Activated T-cell treated with anti-CD3 and anti-CD28 coated beads for 1 hour (primary cell): ENCODE results near the gene PXMP2.
"Not testable (repeated sequence)": the region's sequence is repeated elsewhere in the genome, so short reads cannot be mapped to it uniquely, and the experiment has no call there.

ENCODE experiments used
- DNase-seq: peaks from one replicate; pipeline ENCODE4 v3.0.0-alpha.2; 2020; ENCODE audit warnings: low read depth

PXMP2 gene

GRCh38 chr12:132694888-132695287 lies 7.5 kb downstream of the PXMP2 start:
- DNase-seq = not testable (repeated sequence)

DNA sequence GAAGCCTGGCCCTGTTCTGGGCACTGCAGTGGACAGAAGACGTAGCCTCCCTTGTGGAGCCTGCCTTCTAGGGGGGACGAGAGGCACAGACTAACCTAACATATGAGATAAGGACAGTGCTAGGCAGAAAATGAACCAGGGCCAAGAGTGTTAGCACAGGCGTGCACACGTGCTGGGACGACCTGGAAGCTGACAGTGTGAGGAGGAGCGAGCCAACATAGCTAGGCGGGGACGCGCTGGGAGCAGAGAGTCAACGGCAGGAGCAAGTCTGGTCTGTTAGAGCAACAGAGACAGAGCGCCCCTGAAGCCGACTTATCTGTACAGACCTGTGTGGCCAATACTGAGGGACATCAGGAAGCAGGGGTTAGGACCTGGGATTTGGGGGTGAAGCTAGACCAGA lies 8.0 kb downstream of the PXMP2 start:
- no peak for DNase-seq

- no peak for DNase-seq
These were observed 11.0 kb downstream of the PXMP2 start for GRCh38 chr12:132698341-132698740.

GRCh38 chr12:132700212-132700822 lies 12.9 kb downstream of the PXMP2 start:
- no peak for DNase-seq

GRCh38 chr12:132702640-132703039 lies 15.3 kb downstream of the PXMP2 start:
- no peak for DNase-seq

DNA sequence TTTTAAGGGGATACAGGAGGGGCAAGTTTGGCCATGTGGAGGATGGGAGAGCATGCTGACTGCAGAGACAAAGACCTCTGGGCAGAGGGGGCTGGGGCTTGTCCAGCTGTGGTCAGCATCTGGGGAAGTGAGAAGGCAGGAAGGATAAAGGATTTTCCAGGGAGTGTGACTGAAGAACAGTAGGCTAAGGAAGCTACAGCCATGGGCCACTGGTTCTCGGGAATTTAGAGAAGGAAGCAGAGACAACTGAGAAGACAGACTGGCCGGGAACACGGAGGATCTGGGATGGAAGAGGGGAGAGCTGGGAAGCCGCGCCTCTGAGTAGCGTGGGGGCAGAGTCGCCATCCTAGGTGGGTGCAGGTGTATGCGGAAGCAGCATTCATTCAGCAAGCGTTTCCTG lies 16.3 kb downstream of the PXMP2 start:
- no peak for DNase-seq

- no peak for DNase-seq
These were observed 19.9 kb downstream of the PXMP2 start for GRCh38 chr12:132707241-132707640.

GRCh38 chr12:132708150-132708549 lies 20.8 kb downstream of the PXMP2 start:
- DNase-seq = no peak

GRCh38 chr12:132710043-132710404 lies 22.6 kb downstream of the PXMP2 start:
- DNase-seq = no peak

DNA sequence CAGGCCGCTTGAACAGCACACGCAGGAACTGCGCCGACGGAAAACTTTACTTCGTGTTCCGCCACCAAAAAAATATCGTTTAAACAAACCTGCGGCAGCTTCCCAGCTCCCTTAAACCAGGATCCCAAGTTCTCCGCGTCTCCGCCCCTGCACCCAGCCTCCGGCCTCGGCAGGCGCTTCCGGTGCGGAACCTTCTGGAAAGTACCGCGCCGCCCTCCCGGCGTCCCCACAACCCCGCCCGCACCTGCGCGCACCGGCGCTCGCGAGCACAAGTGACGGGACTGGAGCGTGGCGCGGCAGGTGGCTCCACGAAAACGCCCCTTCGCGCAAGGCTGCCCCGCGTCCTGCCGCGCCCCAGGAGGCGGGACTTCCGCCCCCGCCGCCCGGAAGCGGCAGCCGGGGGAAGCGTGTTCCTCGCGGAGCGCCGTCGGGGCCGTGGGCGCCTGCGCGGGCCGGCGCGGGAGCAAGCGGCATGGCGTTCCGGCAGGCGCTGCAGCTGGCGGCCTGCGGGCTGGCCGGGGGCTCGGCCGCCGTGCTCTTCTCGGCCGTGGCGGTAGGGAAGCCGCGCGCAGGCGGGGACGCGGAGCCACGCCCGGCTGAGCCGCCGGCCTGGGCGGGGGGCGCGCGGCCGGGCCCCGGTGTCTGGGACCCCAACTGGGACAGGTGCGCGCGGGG lies 23.2 kb downstream of the PXMP2 start, which contains the start of gene PGAM5:
Gene PGAM5 (plus strand): TSS at position 438 of the 675 bp plus-strand sequence. CDS start 35 bp downstream, at position 473.
- DNase-seq = peak; percentile 85

- DNase-seq = no peak
These were observed 23.9 kb downstream of the PXMP2 start for GRCh38 chr12:132711080-132711843.

- no peak for DNase-seq
These were observed 25.7 kb downstream of the PXMP2 start for GRCh38 chr12:132713123-132713522.

DNA sequence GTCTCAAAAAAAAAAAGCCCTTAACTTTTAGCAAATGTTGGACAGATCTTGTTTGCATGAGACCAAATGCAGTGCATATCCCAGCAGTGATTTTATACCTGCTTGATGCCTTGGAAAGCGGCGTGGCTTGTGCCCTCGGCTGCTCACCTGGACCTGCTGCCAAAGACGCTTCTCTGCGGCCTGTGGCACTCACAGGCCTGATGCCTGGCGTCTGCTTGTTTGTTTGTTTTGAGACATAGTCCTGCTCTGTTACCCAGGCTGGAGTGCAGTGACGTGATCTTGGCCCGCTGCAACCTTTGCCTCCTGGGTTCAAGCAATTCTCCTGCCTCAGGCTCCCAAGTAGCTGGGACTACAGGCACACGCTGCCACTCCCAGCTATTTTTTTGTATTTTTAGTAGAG lies 28.5 kb downstream of the PXMP2 start:
- no peak for DNase-seq

DNA sequence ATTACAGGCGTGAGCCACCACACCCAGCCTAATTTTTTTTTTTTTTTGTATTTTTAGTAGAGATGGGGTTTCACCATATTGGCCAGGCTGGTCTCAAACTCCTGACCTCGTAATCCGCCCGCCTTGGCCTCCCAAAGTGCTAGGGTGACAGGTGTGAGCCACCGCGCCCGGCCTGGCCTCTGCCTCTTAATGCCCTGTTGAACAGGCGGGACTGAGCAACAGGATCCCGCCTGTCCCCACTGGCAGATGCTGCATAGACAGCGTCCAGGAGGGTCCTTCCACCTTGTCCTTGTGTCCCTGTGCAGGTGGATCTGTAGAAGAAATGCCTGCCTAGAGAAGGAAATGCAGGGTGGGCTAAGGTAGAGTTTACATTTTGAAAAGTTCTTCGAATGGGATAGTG lies 29.0 kb downstream of the PXMP2 start:
- DNase-seq = no peak

GRCh38 chr12:132717011-132717410 lies 29.6 kb downstream of the PXMP2 start:
- no peak for DNase-seq

GRCh38 chr12:132717531-132718387 lies 30.4 kb downstream of the PXMP2 start:
- DNase-seq = no peak

DNA sequence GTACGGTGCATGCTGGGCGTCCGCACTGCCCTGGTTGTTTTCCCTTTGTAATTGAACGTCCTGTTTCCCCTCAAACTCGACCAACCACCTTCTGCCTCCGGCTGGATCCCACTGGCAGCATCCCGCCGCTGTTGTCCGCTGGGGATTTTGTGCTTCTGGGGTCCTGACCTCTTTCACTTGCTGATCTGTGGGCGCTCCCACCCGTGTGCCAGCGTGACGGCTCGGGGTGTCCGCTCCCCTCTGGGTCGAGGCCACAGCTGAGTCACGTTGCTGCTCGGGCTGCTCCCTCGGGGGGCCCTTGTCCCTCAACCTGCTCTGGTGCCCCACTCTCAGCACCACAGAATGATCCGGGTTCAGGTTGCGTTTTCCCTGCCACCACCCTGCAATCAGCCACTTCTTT lies 31.3 kb downstream of the PXMP2 start:
- no peak for DNase-seq

DNA sequence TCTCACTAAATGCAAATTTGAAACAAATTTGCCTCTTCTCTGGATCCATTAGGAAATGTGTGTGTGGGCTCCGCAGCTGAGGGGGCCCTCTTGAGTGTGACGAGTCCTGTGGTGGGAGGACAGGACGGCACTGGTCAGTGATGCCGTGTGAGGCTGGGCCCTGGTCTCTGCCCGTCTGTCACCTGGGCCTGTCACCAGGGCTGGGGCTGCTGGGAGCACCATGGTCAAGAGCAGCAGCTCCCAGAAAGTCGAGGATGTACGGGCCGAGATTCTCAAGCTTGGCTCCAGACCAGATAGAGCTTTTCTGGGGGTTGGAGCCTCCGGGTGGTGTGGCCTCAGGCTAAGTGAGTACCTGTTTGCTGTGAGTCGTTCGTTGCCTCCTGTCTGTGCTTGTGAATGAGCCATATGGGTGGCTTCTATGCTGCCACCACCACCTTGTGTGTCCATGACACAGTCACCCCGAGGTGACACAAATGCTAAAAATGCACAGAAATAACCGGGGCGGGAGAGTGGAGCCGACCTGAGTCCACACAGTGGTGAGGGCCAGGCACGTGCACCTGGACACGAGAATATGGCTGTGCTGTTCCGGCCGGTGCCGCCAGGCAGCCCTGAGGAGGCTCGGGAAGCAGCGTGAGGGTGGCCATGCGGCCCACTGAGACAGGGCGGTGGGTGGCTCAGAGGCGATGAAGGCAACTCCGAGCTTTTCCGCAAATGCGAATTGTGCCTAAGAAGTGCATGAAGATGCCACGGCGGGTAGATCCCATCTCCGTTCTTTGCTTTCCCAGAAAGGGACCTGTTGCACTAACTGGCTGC lies 32.0 kb downstream of the PXMP2 start:
- DNase-seq = no peak

- DNase-seq = no peak
These were observed 32.6 kb downstream of the PXMP2 start for GRCh38 chr12:132719954-132720324.

DNA sequence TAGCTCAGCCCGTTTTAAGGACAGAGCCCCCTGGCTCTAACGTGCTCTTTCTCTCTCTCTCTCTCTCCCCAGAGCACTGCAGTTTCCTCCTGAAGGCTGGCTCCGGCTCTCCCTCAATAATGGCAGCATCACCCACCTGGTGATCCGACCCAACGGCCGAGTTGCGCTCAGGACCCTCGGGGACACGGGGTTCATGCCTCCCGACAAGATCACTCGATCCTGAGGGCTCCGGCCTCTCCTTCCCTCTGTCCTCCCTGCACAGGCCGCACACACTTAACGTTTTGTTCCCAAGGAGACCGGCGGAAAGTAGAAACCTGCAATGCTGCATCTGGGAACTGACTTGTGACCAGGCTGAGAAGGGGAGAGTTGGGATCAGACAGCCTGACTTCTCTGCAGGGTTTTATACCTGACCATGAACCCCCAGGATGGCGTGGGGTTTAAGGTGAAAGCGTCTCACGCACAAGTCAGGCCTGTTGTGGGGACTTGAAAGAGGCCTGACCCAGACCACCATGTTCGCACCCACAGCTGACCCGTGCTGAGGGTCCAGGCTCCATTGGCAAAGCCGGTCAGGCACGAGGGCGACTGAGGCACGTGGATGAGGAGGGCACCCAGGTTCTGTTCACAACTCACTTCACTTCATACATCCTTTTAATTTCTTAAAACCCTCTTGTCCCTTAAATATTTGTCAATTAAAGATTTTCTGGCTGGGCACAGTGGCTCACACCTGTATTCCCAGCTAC lies 33.4 kb downstream of the PXMP2 start:
- DNase-seq = no peak
